IMR-90 (cell line): Measurements from ENCODE around the gene ZNF221. TPM values are rescaled to one million over a fixed set of nuclear protein-coding genes. Genes with fewer than 3 reads are reported as not detected.

Experiments used
- ATAC-seq: fragments of 200-7000 bp; cut with Tn5 transposase; 2 replicates; pipeline ENCODE4 v1.9.1; 2020; ENCODE audit warnings: low read depth, mild to moderate bottlenecking, moderate library complexity
- BruUV-seq: library from RNA; stranded (reverse); fragments of 400-500 nt; replicated peaks from 2 replicates; lab custom pipeline; 2021; lab: Mats Ljungman, UMichigan
- CTCF ChIA-PET: fragments of 300-600 bp; formaldehyde crosslinking; extraction: SDS; loops from one replicate; lab custom pipeline; 2021; ENCODE audit warnings: antibody characterized with exemption; lab: Yijun Ruan, JAX
- POLR2A ChIA-PET: fragments of 300-600 bp; sonication (Branson Sonifier 250); formaldehyde crosslinking; loops from one replicate; lab custom pipeline; 2022; ENCODE audit warnings: antibody characterized with exemption; ENCODE audit not compliant: unreplicated experiment; lab: Charles Lee
- DNase-seq: peaks from one replicate; pipeline ENCODE4 v3.0.0; 2013
- H2AFZ ChIP-seq: replicated peaks from 2 replicates; pipeline ENCODE3; 2013; ENCODE audit warnings: low read length, mild to moderate bottlenecking; ENCODE audit not compliant: poor library complexity
- H2AK5ac ChIP-seq: 2 replicates; pipeline ENCODE4 v1.6.1; 2013; ENCODE audit warnings: low read depth, low read length, inconsistent platforms
- H2AK9ac ChIP-seq: replicated peaks from 2 replicates; pipeline ENCODE3; 2013; ENCODE audit warnings: mild to moderate bottlenecking, low read depth, low read length, moderate library complexity; ENCODE audit not compliant: poor library complexity
- H2BK120ac ChIP-seq: 2 replicates; pipeline ENCODE4 v1.6.1; 2013; ENCODE audit warnings: low read depth, low read length, inconsistent platforms
- H2BK15ac ChIP-seq: 3 replicates; pipeline ENCODE4 v1.6.1; 2013; ENCODE audit warnings: low read depth, low read length, inconsistent platforms
- H2BK20ac ChIP-seq: 2 replicates; pipeline ENCODE4 v1.6.1; 2013; ENCODE audit warnings: low read depth, mild to moderate bottlenecking, inconsistent platforms, low read length, moderate library complexity
- H2BK5ac ChIP-seq: 2 replicates; pipeline ENCODE4 v1.6.1; 2013; ENCODE audit warnings: mild to moderate bottlenecking, low read depth, low read length, inconsistent platforms; ENCODE audit not compliant: poor library complexity, severe bottlenecking
- H3K14ac ChIP-seq: replicated peaks from 2 replicates; pipeline ENCODE4 v1.6.1; 2013; ENCODE audit warnings: low read depth, low read length, inconsistent platforms
- H3K18ac ChIP-seq: 2 replicates; pipeline ENCODE4 v1.6.1; 2013; ENCODE audit warnings: low read depth, low read length, control low read depth
- H3K23ac ChIP-seq: 2 replicates; pipeline ENCODE4 v1.6.1; 2013; ENCODE audit warnings: low read depth, low read length, inconsistent platforms
- H3K27ac ChIP-seq: 2 replicates; pipeline ENCODE4 v1.5.1; 2013; ENCODE audit warnings: mild to moderate bottlenecking, control low read depth, low read length; ENCODE audit not compliant: insufficient read depth
- H3K27me3 ChIP-seq: 2 replicates; pipeline ENCODE4 v1.6.1; 2013; ENCODE audit warnings: low read length; ENCODE audit not compliant: control insufficient read depth, insufficient read depth
- H3K36me3 ChIP-seq: 2 replicates; pipeline ENCODE4 v1.6.1; 2013; ENCODE audit warnings: low read length, mixed read lengths; ENCODE audit not compliant: control insufficient read depth, insufficient read depth
- H3K4ac ChIP-seq: 2 replicates; pipeline ENCODE4 v1.6.1; 2013; ENCODE audit warnings: low read depth, low read length, inconsistent platforms
- H3K4me1 ChIP-seq: 2 replicates; pipeline ENCODE4 v1.6.1; 2013; ENCODE audit warnings: low read length, mixed read lengths; ENCODE audit not compliant: control insufficient read depth, insufficient read depth
- H3K4me2 ChIP-seq: 2 replicates; pipeline ENCODE4 v1.6.1; 2013; ENCODE audit warnings: low read depth, mild to moderate bottlenecking, control low read depth, low read length, moderate library complexity
- H3K4me3 ChIP-seq: 2 replicates; pipeline ENCODE4 v1.5.1; 2013; ENCODE audit warnings: low read depth, mild to moderate bottlenecking, control low read depth, low read length, moderate library complexity; ENCODE audit not compliant: insufficient read depth
- H3K56ac ChIP-seq: 2 replicates; pipeline ENCODE4 v1.6.1; 2013; ENCODE audit warnings: low read length, inconsistent platforms; ENCODE audit not compliant: insufficient read depth; ENCODE audit errors: extremely low read depth
- H3K79me1 ChIP-seq, 2 experiments: 2 replicates each; pipeline ENCODE4 v1.6.1; 2013; ENCODE audit warnings: low read length in 2 of 2, inconsistent platforms in 1 of 2, low read depth in 1 of 2
- H3K9ac ChIP-seq: 2 replicates; pipeline ENCODE4 v1.6.1; 2013; ENCODE audit warnings: low read depth, low read length, control low read depth
- H3K9me1 ChIP-seq: 2 replicates; pipeline ENCODE4 v1.6.1; 2013; ENCODE audit warnings: low read length, inconsistent platforms; ENCODE audit not compliant: insufficient read depth
- H3K9me3 ChIP-seq: 2 replicates; pipeline ENCODE4 v1.6.1; 2013; ENCODE audit warnings: low read length; ENCODE audit not compliant: control insufficient read depth, insufficient read depth
- H4K20me1 ChIP-seq: 2 replicates; pipeline ENCODE4 v1.6.1; 2013; ENCODE audit warnings: low read length, inconsistent platforms; ENCODE audit not compliant: insufficient read depth
- H4K5ac ChIP-seq: 2 replicates; pipeline ENCODE4 v1.6.1; 2013; ENCODE audit warnings: mild to moderate bottlenecking, low read depth, low read length, control low read depth
- H4K8ac ChIP-seq, 2 experiments: 2 replicates each; pipeline ENCODE4 v1.6.1; 2013; ENCODE audit warnings: low read depth in 2 of 2, low read length in 2 of 2, control low read depth in 1 of 2, inconsistent platforms in 1 of 2
- H4K91ac ChIP-seq: 2 replicates; pipeline ENCODE4 v1.6.1; 2013; ENCODE audit warnings: low read depth, low read length, inconsistent platforms; ENCODE audit not compliant: insufficient read depth
- MXI1 ChIP-seq: IDR thresholded peaks from 2 replicates; pipeline ENCODE4 v1.6.1; 2012; ENCODE audit warnings: low read depth, mild to moderate bottlenecking, low read length, moderate library complexity, borderline replicate concordance
- WGBS, 2 experiments: methylation state at CpG; one replicate each; pipeline versions ENCODE4 v1.1.5 to v1.1.7; 2013; ENCODE audit warnings: missing lambda C conversion rate in 2 of 2; ENCODE audit not compliant: insufficient read length in 1 of 2; ENCODE audit errors: extremely low coverage in 2 of 2; 5-methylcytosine and 5-hydroxymethylcytosine counted together
- dilution Hi-C: fragments of 300-500 bp; cut with HindIII; formaldehyde crosslinking; loops from one replicate; pipeline ENCODE4 v1.14.3; 2018; ENCODE audit warnings: low sequenced_read_pairs; ENCODE audit not compliant: unreplicated experiment
- in situ Hi-C: fragments of 300-500 bp; cut with MboI; formaldehyde crosslinking; loops from 3 replicates; pipeline ENCODE4 v1.14.3; 2019; ENCODE audit warnings: low sequenced_read_pairs, inconsistent platforms, mixed read lengths
- intact Hi-C: fragments of 100-400 bp; cut with micrococcal nuclease; formaldehyde crosslinking; loops from 2 replicates; pipeline ENCODE4 v1.10.0; 2022
- microRNA-seq, 2 experiments: library from miRNA; stranded (forward) in 1 of 2; unstranded in 1 of 2; fragments of 10-50 nt in 1 of 2; fragments of <30 nt in 1 of 2; gene quantifications in 1 of 2; microRNA quantifications in 1 of 2; one replicate each; pipeline versions ENCODE3 to v1.1.0; 2013 to 2020; ENCODE audit not compliant: insufficient read depth in 1 of 2, insufficient read length in 1 of 2, unreplicated experiment in 1 of 2
- polyA plus RNA-seq, 3 experiments: library from polyadenylated mRNA; depleted of rRNA; stranded (reverse); fragments of >200 nt; gene quantifications; 2 replicates each; pipeline ENCODE4 v1.2.3, GENCODE V29; 2012; ENCODE audit warnings: low replicate concordance in 1 of 3
- small RNA-seq, 5 experiments: library from RNA; depleted of rRNA; stranded (forward); fragments of <200 nt; gene quantifications; one replicate each; pipeline ENCODE3, GENCODE V24; 2012
- total RNA-seq: library from RNA; depleted of rRNA; stranded (reverse); fragments of >200 nt; gene quantifications from 2 replicates; pipeline ENCODE4 v1.2.3, GENCODE V29; 2012; rRNA removed

Gene ZNF221
- total and polyA plus RNA-seq, 2 of the 4 experiments (the other 2 are of a cell fraction): 1.0 to 10.6 TPM

GRCh38 chr19:44010468-44010867 lies 59.4 kb downstream of the ZNF221 start:
- no peak overlapping the region for H3K23ac ChIP-seq
- H4K8ac ChIP-seq: no peak overlapping the region
- H4K91ac ChIP-seq: no peak overlapping the region
- no peaks in the 10 kb centered on the region for H3K4me1 ChIP-seq
- BruUV-seq: no TSS peak
- no peak overlapping the region for H3K56ac ChIP-seq
- in situ Hi-C loops: no loop called here
- no peak overlapping the region for H2BK5ac ChIP-seq
- H2BK120ac ChIP-seq: no peak overlapping the region
- peaks cover 38% of the 10 kb centered on the region for H3K36me3 ChIP-seq
- H4K20me1 ChIP-seq: no peaks in the 10 kb centered on the region
- no peak overlapping the region for H2BK20ac ChIP-seq
- WGBS, 2 experiments: no CpG with 5 or more reads among the region's 5 CpGs
- intact Hi-C loops: no loop called here
- DNase-seq: no peak
- H2AK5ac ChIP-seq: no peak overlapping the region
- no peak overlapping the region for H3K18ac ChIP-seq
- H3K9me3 ChIP-seq: peaks cover 30% of the 10 kb centered on the region
- H3K4me3 ChIP-seq: no peak overlapping the region
- no peak overlapping the region for H3K4me2 ChIP-seq
- H2AFZ ChIP-seq: no peak overlapping the region
- no peak overlapping the region for H4K5ac ChIP-seq
- no peaks in the 10 kb centered on the region for H3K27me3 ChIP-seq
- POLR2A ChIA-PET: no interaction called here
- H3K9me1 ChIP-seq: no peaks in the 10 kb centered on the region
- no peak overlapping the region for H2BK15ac ChIP-seq
- CTCF ChIA-PET: no interaction called here
- ATAC-seq: no peak
- dilution Hi-C loops: no loop called here
- no peak for TF ChIP-seq MXI1
- H3K27ac ChIP-seq: no peak overlapping the region
- H3K4ac ChIP-seq: no peak overlapping the region
- H3K9ac ChIP-seq: no peak overlapping the region
- H3K14ac ChIP-seq: no peak overlapping the region
- 0 out of 4 replicates have a peak, but pooled peaks cover 0 to 4% of the 10 kb centered on the region in 2 experiments for H3K79me1 ChIP-seq
- no peak overlapping the region for H2AK9ac ChIP-seq

Small RNAs within 50 kb of the gene (microRNA-seq; reads per million reads assigned to microRNA genes)
- gene AC006213.5 (ENCODE audit: insufficient read depth, insufficient read length): not detected

Small RNAs within 50 kb of the gene (small RNA-seq; reads per million reads assigned to genes)
- gene AC006213.5: 0 reads per million in 5 experiments

Other genes with a start within 250 kb of the ZNF221 start
- gene IRGC, start 235.2 kb upstream of the ZNF221 start, total RNA-seq: not detected in 2 replicates
- not detected in 2 replicates for gene IRGC, start 235.2 kb upstream of the ZNF221 start, polyA plus RNA-seq (2012; rRNA removed)
- 4.8 and 5.8 TPM in 2 replicates for gene SMG9, start 196.3 kb upstream of the ZNF221 start, total RNA-seq
- 21.4 and 24.3 TPM in 2 replicates for gene SMG9, start 196.3 kb upstream of the ZNF221 start, polyA plus RNA-seq (2012; rRNA removed)
- gene KCNN4, start 170.3 kb upstream of the ZNF221 start, total RNA-seq: 0.54 and 0.83 TPM in 2 replicates
- 0.99 and 1.2 TPM in 2 replicates for gene KCNN4, start 170.3 kb upstream of the ZNF221 start, polyA plus RNA-seq (2012; rRNA removed)
- under 0.01 and 0.36 TPM in 2 replicates for gene LYPD5, start 148.8 kb upstream of the ZNF221 start, total RNA-seq
- gene LYPD5, start 148.8 kb upstream of the ZNF221 start, polyA plus RNA-seq (2012; rRNA removed): 0.27 and 0.31 TPM in 2 replicates
- gene ZNF283, start 123.9 kb upstream of the ZNF221 start, total RNA-seq: 5.0 and 10.3 TPM in 2 replicates
- 1.2 and 2.1 TPM in 2 replicates for gene ZNF283, start 123.9 kb upstream of the ZNF221 start, polyA plus RNA-seq (2012; rRNA removed)
- gene ZNF404, start 67.3 kb upstream of the ZNF221 start, total RNA-seq: 1.1 and 2.2 TPM in 2 replicates
- gene ZNF404, start 67.3 kb upstream of the ZNF221 start, polyA plus RNA-seq (2012; rRNA removed): 2.9 and 3.2 TPM in 2 replicates
- 15.0 and 18.1 TPM in 2 replicates for gene ZNF45, start 15.9 kb upstream of the ZNF221 start, total RNA-seq
- gene ZNF45, start 15.9 kb upstream of the ZNF221 start, polyA plus RNA-seq (2012; rRNA removed): 7.6 and 7.8 TPM in 2 replicates
- gene ZNF155, start 33.0 kb downstream of the ZNF221 start, total RNA-seq: 9.0 and 10.8 TPM in 2 replicates
- 2.5 and 3.5 TPM in 2 replicates for gene ZNF155, start 33.0 kb downstream of the ZNF221 start, polyA plus RNA-seq (2012; rRNA removed)
- 3.4 and 5.0 TPM in 2 replicates for gene ZNF230, start 51.7 kb downstream of the ZNF221 start, total RNA-seq
- 1.4 and 1.5 TPM in 2 replicates for gene ZNF230, start 51.7 kb downstream of the ZNF221 start, polyA plus RNA-seq (2012; rRNA removed)
- gene ZNF222, start 74.2 kb downstream of the ZNF221 start, total RNA-seq: 7.0 and 8.6 TPM in 2 replicates
- gene ZNF222, start 74.2 kb downstream of the ZNF221 start, polyA plus RNA-seq (2012; rRNA removed): 2.8 and 3.2 TPM in 2 replicates
- 6.1 and 16.5 TPM in 2 replicates for gene ZNF223, start 100.8 kb downstream of the ZNF221 start, total RNA-seq
- gene ZNF223, start 100.8 kb downstream of the ZNF221 start, polyA plus RNA-seq (2012; rRNA removed): 2.1 and 2.3 TPM in 2 replicates
- gene ZNF284, start 120.9 kb downstream of the ZNF221 start, total RNA-seq: 4.1 and 5.0 TPM in 2 replicates
- gene ZNF284, start 120.9 kb downstream of the ZNF221 start, polyA plus RNA-seq (2012; rRNA removed): 0.96 and 1.2 TPM in 2 replicates
- gene ZNF224, start 143.1 kb downstream of the ZNF221 start, total RNA-seq: 24.4 and 26.3 TPM in 2 replicates
- gene ZNF224, start 143.1 kb downstream of the ZNF221 start, polyA plus RNA-seq (2012; rRNA removed): 5.7 and 10.3 TPM in 2 replicates
- gene ZNF225, start 162.2 kb downstream of the ZNF221 start, total RNA-seq: 5.7 and 6.1 TPM in 2 replicates
- 1.1 and 1.5 TPM in 2 replicates for gene ZNF225, start 162.2 kb downstream of the ZNF221 start, polyA plus RNA-seq (2012; rRNA removed)
- gene ZNF234, start 190.3 kb downstream of the ZNF221 start, total RNA-seq: 11.9 and 15.8 TPM in 2 replicates
- 2.6 and 4.0 TPM in 2 replicates for gene ZNF234, start 190.3 kb downstream of the ZNF221 start, polyA plus RNA-seq (2012; rRNA removed)
- 14.0 and 16.7 TPM in 2 replicates for gene ZNF226, start 213.9 kb downstream of the ZNF221 start, total RNA-seq
- 12.6 and 15.7 TPM in 2 replicates for gene ZNF226, start 213.9 kb downstream of the ZNF221 start, polyA plus RNA-seq (2012; rRNA removed)